HFFc6 (cell line): ENCODE results near the gene MMP8. TPM values are rescaled to one million over a fixed set of nuclear protein-coding genes. Genes with fewer than 3 reads are reported as not detected.
A peak's percentile ranks its signal among the peaks of the same experiment; 100 is the strongest.

Experiments
- DNase-seq: peaks from one replicate; pipeline ENCODE4 v3.0.0-alpha.2; 2018
- H3K27ac Mint-ChIP-seq: 2 replicates; pipeline ENCODE4 v1.8.0; 2020; ENCODE audit warnings: mild to moderate bottlenecking, mixed read lengths
- H3K27me3 Mint-ChIP-seq: 2 replicates; pipeline ENCODE4 v1.8.0; 2021; ENCODE audit warnings: mild to moderate bottlenecking, moderate library complexity, mixed read lengths; ENCODE audit not compliant: insufficient read depth
- H3K36me3 Mint-ChIP-seq: 2 replicates; pipeline ENCODE4 v1.8.0; 2021; ENCODE audit warnings: low read depth, mixed read lengths
- H3K4me1 Mint-ChIP-seq: 2 replicates; pipeline ENCODE4 v1.8.0; 2020; ENCODE audit warnings: low read depth, mixed read lengths
- H3K4me3 Mint-ChIP-seq: 2 replicates; pipeline ENCODE4 v1.8.0; 2020; ENCODE audit warnings: mild to moderate bottlenecking, moderate library complexity, mixed read lengths
- H3K9me3 Mint-ChIP-seq: 2 replicates; pipeline ENCODE4 v1.8.0; 2020; ENCODE audit warnings: mild to moderate bottlenecking, mixed read lengths
- CTCF ChIP-seq: fragments of 200-600 bp; sonication (generic); IDR thresholded peaks from 2 replicates; pipeline ENCODE4 v1.5.0; 2021; ENCODE audit warnings: antibody characterized with exemption, mild to moderate bottlenecking
- total RNA-seq, 6 experiments: library from RNA; stranded (reverse); fragmentation: NEBNext Ultra II Directional; extraction: Animal tissue kit (Norgen Biotek cat#: 25700); gene quantifications; 2 replicates in 1 of 6; 3 replicates in 5 of 6; pipeline ENCODE4 v1.2.3, GENCODE V29; 2021

MMP8 gene
- total RNA-seq, 6 experiments from 2014 or later = not detected

DNA sequence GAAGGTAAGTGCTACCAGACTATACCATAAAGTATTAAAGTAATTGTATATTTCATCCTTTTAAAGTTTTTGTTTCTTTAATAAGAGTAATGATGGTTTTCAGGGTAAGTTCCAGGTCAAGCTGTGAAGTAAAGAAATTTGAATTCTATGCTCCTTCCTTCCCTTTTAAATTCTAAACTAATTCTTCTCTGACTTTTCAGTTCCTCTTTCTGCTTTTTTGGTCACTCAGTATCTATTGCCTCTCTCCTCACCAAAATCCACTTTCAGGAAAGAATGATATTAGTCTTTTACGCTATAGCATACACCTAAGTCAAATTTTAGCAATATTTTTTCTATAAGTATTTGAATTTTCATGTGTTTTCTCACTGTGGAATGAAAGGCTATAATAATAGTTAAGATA is 8.2 kb downstream of the MMP8 start:
- Mint-ChIP-seq H3K36me3 (no peaks in the 10 kb centered on the region; the same call in 1 of the 2 replicates), H3K9me3 (no peaks in the 10 kb centered on the region), H3K4me1 (no peaks in the 10 kb centered on the region), H3K4me3 (no peak overlapping the region), H3K27ac (no peak overlapping the region), H3K27me3 (peaks cover 25% of the 10 kb centered on the region)
- no peak for TF ChIP-seq CTCF
- no peak for DNase-seq

GRCh38 chr11:102712137-102712536 is 12.6 kb downstream of the MMP8 start:
- Mint-ChIP-seq H3K9me3 (no peaks in the 10 kb centered on the region), H3K4me3 (no peak overlapping the region)

GRCh38 chr11:102709201-102709945 is 15.4 kb downstream of the MMP8 start:
- DNase-seq = no peak
- H3K27ac Mint-ChIP-seq = no peak overlapping the region
- H3K4me3 Mint-ChIP-seq = no peak overlapping the region
- 0 out of 2 replicates have a peak, but pooled peaks cover 10% of the 10 kb centered on the region for H3K4me1 Mint-ChIP-seq
- H3K27me3 Mint-ChIP-seq = peaks cover 18% of the 10 kb centered on the region
- no peaks in the 10 kb centered on the region for H3K36me3 Mint-ChIP-seq
- no peak for TF ChIP-seq CTCF
- H3K9me3 Mint-ChIP-seq = no peaks in the 10 kb centered on the region

More at GRCh38 chr11:102712137-102712536, 12.6 kb downstream of the MMP8 start:
- Mint-ChIP-seq H3K36me3 (no peaks in the 10 kb centered on the region), H3K4me1 (no peaks in the 10 kb centered on the region), H3K27me3 (peaks cover 18% of the 10 kb centered on the region), H3K27ac (no peak overlapping the region)
- no peak for DNase-seq
- no peak for TF ChIP-seq CTCF

- H3K4me3 Mint-ChIP-seq = no peak overlapping the region
- H3K36me3 Mint-ChIP-seq = no peaks in the 10 kb centered on the region
- DNase-seq = no peak
- H3K4me1 Mint-ChIP-seq = 0 out of 2 replicates have a peak, but pooled peaks cover 10% of the 10 kb centered on the region
- peaks cover 25% of the 10 kb centered on the region for H3K27me3 Mint-ChIP-seq
- no peak overlapping the region for H3K27ac Mint-ChIP-seq
- no peaks in the 10 kb centered on the region for H3K9me3 Mint-ChIP-seq
- TF ChIP-seq CTCF = no peak
These were observed 16.1 kb downstream of the MMP8 start for GRCh38 chr11:102708654-102709053.

GRCh38 chr11:102705626-102706025 is 19.1 kb downstream of the MMP8 start, which contains the start of gene MMP27:
Gene MMP27 (minus strand): TSS chr11:102705769. CDS start chr11:102705714, 55 bp downstream.
- H3K9me3 Mint-ChIP-seq = no peaks in the 10 kb centered on the region
- 0 out of 2 replicates have a peak, but pooled peaks cover 10% of the 10 kb centered on the region for H3K4me1 Mint-ChIP-seq
- DNase-seq = no peak
- peak within 1 kb of the TSS; percentile 7; the same call in 1 of the 2 replicates for H3K4me3 Mint-ChIP-seq
- no peak within 1 kb of the TSS for H3K27ac Mint-ChIP-seq
- H3K36me3 Mint-ChIP-seq = no peaks in the 10 kb centered on the region
- no peak for TF ChIP-seq CTCF
- peaks cover 28% of the 10 kb centered on the region for H3K27me3 Mint-ChIP-seq
